Stimulated activated CD8-positive, alpha-beta memory T cell treated with anti-CD3 and anti-CD28 coated beads, Interleukin-7, amount 100 ng/mL, for 1 hour (primary cell): ENCODE measurements around the gene LAMB4.

Experiments used
- DNase-seq, 2 donors: peaks; one replicate each; pipeline ENCODE4 v3.0.0-alpha.2; 2020; ENCODE audit warnings: low read depth in 2 of 2

LAMB4 gene, protein sequence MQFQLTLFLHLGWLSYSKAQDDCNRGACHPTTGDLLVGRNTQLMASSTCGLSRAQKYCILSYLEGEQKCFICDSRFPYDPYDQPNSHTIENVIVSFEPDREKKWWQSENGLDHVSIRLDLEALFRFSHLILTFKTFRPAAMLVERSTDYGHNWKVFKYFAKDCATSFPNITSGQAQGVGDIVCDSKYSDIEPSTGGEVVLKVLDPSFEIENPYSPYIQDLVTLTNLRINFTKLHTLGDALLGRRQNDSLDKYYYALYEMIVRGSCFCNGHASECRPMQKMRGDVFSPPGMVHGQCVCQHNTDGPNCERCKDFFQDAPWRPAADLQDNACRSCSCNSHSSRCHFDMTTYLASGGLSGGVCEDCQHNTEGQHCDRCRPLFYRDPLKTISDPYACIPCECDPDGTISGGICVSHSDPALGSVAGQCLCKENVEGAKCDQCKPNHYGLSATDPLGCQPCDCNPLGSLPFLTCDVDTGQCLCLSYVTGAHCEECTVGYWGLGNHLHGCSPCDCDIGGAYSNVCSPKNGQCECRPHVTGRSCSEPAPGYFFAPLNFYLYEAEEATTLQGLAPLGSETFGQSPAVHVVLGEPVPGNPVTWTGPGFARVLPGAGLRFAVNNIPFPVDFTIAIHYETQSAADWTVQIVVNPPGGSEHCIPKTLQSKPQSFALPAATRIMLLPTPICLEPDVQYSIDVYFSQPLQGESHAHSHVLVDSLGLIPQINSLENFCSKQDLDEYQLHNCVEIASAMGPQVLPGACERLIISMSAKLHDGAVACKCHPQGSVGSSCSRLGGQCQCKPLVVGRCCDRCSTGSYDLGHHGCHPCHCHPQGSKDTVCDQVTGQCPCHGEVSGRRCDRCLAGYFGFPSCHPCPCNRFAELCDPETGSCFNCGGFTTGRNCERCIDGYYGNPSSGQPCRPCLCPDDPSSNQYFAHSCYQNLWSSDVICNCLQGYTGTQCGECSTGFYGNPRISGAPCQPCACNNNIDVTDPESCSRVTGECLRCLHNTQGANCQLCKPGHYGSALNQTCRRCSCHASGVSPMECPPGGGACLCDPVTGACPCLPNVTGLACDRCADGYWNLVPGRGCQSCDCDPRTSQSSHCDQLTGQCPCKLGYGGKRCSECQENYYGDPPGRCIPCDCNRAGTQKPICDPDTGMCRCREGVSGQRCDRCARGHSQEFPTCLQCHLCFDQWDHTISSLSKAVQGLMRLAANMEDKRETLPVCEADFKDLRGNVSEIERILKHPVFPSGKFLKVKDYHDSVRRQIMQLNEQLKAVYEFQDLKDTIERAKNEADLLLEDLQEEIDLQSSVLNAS (N-terminal part only)

DNA sequence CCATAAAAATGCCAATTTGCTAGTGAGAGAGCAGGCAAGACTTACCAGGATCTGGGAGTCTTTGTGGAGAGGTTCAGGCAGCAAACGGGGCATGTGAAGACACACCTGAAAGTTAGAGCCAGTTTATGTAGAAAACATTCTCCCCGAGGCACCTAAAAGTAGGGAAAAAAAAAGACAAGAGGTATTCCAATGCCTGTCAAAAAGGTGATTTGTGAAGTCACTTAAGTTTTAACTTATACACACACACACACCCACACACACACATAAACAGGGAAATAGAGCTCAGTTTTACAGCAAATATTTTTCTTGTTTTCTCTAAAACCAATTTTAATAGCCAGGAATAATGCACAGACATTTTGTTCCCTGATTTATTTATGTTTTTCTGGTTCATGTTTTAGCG is at the start of gene LAMB4:
Gene LAMB4, minus strand, starts transcription at position 101 of the 400 bp plus-strand sequence. CDS start 7,197 bp downstream, outside the sequence.
- DNase-seq: no peak

DNA sequence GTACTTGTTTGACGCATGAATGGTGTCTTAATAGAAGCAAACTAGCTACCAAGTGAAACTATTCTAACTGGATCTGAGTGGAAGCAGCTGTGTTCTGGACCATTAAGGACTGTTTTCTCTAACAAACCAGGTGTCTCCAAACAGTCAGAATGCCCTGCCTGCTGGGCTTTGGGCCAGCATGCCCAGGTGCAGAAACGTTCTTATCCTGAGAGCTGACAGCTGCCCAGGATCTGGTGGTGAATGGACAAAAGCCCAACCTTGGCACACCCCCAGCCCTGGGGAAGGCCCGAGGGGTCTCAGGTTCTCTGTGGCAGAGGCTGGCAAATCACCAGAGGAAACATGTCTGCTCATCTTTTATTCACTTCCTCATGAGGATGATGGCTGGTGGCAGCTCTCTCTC is 48.2 kb upstream of the LAMB4 start:
- DNase-seq: no peak

DNA sequence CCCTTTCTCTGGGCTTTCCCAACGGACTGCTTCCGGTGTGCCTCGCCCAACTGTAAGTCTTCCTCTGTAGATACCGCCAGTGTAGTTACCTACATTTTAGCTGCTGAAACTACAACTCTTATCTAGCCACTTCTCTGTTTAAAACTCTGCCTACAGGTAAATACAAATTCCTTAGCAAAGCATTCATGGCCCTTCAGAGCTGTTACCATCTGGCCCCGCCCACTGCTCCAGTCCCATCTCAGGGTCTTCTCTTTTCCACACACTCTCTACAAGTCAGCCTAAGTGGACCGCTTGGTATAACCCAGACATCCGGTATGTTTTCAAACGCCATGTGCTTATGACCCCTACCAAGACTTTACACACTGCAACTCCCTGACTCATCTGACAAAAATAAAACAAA is 41.0 kb upstream of the LAMB4 start:
- DNase-seq: no peak

DNA sequence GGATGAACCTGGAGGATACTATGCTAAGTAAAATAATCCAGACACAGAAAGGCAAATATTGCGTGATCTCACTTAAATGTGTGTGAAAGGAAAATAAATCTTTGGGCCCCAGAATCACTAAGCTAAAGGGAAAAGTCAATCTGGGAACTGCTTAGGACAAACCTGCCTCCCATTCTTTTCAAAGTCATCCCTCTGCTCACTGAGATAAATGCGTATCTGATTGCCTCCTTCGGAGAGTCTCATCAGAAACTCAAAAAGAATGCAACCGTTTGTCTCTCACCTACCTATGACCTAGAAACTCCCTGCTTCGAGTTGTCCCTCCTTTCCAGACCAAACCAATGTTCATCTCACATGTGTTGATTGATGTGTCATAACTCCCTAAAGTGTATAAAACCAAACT is 40.1 kb upstream of the LAMB4 start:
- DNase-seq: no peak

DNA sequence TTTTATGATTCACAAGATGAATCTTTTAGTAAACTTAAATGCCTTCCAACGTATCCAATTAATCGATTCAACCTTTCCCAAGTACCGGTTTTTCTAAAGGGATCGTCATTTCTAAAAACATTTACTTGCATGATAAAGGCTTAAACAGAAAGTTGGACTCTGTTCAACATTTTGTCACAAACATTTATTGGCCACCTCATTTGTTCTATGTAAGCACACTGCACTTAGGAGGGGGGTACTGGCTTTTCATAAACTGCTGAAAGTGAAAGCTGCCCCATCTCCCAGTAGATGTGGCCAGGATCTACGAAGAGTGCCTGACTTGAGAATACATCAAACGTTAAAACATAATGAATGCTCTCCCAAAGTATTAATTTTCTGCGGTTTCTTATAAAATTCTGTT is 37.3 kb upstream of the LAMB4 start:
- no peak for DNase-seq

DNA sequence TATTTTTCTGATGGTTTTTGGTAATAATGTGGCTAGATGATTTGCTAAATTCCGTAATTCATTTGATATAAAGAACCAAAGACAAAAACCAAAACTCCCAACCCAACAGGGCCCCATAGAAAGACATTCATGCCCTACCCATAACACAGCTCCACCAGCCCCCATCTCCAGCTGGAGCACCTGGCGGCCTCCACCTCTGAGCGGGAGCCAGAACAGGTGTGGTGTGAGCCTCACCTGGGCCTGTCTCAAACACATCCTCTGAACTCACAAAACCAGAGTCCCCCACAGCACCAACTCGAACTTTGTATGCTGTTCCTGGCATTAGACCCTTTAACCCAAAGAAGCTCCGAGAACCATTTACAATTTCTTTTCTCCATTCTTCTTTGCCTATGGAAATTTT is 36.5 kb upstream of the LAMB4 start:
- no peak for DNase-seq

DNA sequence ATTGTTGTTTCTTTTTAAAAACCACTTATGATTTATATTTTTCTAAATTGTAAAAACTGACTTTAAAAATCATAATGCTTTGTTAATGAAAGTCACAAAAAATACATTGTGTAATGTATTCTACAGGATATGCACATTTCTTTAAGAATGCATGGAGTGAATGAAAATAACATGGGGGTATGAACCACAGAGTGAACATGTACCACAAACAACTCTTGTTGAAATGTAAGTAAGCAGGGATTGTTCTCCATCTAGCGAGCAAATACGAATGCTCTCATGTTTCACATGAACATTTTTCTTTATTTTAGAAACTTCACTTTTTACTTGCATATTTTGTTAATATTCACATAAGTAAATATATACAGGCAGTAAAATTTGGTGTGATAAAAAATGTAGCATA is 35.6 kb upstream of the LAMB4 start:
- no peak for DNase-seq

DNA sequence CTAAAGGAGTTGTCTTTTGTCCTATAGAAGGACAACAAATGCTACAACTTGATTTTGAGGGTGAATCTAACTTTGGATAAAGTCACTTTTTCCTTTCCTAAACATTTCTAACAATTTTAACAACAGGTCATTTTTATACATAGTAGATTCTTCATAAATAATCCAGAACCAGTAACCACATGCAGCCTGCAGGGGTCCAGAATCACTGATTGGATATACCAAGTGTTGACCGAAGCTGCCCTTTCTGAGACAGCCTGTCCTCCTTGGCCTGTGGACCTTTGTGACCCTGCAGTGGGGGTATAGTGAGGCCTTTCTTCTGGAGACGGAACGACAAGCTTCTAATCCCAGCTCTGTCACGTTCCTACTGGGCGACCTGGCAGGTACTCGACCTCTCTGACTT is 34.8 kb upstream of the LAMB4 start:
- no peak for DNase-seq

DNA sequence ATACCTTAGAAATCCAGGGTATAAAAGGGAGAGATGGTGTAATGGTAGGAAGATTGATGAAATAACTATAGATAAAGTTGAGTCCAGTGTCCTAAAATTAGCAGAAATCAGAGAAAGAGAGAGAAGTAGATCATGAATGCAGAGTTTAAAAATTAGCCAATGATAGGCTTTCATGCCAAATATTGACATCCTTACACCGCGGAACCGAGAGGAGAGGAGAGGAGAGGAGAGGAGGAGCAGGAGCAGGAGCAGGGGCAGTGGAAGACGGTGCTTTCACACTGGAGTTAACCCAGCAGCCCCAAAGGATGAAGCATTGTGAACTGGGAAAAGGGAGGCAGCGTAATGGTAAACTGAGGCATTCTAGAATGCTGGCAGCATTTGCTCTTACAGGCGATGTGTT is 34.2 kb upstream of the LAMB4 start:
- no peak for DNase-seq

DNA sequence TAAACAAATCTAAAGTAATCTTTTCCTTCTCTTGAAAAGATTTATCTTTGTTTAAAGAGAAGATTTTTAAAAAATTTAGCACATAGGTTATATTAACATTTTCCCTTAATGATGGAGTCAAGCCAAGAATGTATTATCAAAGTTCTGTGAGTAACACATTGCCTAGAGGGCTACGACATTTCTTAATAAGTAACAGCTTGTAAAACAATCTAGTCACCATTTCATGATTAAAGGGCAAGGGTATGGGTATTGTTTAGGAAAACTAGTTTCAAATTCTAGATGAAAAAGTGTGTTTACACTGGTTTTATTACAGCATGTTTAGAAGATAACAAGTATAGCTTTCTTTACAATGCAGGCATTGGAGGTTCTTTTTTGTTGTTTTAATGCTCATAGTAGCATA is 28.6 kb upstream of the LAMB4 start:
- no peak for DNase-seq

DNA sequence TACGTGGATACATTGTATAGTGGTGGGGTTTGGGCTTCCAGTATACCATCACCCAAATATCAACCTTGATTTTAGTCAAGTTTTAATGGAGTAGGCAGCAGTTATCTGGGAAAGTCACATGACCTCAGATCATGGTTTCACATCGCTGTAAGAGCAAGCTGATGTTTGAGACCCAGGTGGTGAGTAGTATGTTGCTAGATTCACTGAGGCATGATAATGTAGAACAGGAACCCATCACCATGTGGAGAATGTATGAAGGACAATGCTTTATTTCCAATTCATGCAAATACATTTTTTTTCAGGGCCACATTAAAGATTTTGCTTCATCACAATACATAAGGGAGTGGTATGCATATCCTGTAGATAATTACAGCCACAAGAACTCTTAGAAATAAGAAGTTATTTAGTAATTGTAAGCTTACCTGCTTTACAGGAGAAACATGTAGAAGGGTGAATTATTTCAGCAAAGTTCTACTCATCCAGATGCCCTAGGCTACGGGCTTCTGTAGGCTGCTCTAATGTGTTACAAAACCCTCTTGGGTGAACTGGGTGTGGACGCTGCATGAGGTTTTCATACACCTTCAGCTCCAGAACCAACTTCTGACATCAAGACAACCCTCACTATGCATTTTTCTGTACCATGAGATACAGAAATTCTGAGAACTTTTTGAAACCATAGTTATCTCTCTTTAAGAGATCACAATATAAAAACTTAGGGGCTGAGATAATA is 27.6 kb upstream of the LAMB4 start:
- DNase-seq: no peak

DNA sequence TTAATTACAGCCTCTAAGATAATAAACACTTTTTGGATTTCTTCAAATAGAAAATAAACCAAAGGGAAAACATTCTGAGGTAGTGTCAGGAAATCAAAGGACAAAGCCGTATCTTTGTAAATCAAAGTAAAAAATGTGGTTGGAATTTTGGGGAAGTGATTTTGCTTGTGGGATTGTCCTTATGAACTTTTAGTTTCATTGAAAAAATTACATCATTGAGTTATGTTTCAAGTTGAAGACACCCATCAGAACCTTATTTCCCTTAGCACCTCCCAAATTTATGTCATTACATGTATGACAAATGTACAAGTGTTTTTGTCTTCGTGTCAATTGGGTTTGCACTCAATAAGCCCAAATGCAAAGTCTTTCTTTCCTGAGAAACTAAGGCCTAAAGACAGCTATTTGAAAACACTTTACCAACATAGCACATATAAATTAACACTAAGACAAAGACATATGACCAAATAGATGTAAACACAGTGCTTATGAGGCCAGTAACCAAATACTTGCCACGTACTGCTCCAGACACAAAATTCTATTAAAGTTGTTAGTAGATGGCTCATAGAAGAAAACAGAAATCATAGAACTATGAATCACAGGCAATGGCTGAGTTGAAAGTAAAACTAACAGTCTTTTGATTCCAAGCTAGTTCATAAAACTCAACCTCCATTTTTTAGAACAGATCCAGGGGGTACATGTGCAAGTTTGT is 26.9 kb upstream of the LAMB4 start:
- no peak for DNase-seq

DNA sequence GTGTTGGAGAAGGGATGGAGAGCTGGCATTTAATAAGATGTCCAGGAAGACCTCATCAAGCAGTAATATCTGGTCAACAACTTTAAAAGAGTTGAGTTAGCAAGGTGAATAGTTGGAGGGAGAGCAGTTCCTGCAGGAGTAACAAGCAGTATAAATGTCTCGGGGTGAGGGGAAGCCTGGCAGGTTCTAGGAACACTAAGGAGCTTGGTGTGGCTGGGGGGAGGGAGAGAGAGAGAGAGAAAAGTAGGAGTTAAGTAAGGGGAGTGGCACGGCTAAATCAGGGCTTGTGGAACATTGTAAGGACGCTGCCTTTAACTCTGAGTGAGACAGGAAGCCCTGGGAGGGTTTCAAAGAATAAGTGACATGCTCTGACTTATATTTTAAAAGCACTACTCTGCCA is 22.0 kb upstream of the LAMB4 start:
- no peak for DNase-seq

DNA sequence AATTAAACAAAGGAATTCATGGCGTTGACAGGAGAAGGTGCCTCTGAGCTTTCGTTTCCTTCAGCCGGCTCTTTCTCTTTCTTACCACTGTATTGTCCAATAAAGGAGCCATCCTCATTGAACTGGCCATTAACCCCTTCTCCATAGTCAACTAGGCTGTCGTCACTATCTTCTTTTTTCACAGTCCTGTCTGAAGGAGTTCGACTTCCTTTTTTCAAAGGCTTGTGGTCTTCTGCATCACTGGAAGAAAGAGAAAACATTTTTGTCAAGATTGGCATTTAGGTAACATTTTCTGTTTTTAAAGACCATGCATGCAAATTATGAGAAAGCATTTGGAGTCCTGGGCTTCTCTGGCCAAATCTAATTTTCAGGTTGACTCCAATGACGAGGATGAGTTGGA is 19.7 kb upstream of the LAMB4 start:
- no peak for DNase-seq

DNA sequence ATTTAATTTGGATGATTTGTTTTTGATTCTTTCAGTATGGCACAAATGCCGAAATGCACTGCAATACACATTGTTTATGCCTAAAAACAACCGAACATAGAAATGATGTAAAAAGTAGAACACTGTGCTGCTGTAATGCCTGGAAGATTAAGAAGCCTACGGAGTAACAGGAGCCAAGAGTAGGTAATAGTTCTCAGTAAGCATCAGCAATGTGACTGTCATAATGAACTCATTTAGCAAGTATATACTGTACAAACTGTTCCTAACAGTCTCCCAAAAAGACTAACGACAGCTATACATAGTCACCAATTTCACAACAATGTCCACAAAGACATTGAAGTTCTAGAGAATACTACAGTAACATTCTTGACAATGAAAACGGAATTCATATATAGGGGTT is 19.0 kb upstream of the LAMB4 start:
- DNase-seq: no peak

DNA sequence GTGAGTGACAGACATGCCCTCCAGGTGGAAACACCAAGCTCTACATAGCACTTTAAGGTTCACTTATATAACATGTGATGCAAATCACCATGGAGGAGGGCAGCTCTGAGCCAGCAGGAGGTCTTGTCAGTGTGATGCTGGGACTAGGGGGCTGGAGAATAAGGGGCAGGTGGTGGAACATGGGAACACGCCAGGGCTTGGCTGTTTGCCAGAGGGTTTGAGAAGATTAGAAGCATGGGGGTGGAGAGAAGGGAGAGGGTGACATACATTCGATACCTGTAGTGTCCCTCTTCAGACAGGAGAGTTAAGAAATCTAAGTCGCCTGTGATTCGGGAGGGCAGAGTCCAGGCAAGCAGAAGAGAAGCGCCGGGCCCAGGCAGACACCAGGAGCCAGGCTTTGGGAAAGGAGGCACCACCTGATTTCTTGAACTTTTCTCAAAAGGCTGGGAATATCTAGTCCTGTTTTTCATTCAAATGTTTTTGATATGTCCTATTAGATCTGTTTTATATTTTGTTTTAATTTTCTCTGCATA is 16.9 kb upstream of the LAMB4 start:
- no peak for DNase-seq

DNA sequence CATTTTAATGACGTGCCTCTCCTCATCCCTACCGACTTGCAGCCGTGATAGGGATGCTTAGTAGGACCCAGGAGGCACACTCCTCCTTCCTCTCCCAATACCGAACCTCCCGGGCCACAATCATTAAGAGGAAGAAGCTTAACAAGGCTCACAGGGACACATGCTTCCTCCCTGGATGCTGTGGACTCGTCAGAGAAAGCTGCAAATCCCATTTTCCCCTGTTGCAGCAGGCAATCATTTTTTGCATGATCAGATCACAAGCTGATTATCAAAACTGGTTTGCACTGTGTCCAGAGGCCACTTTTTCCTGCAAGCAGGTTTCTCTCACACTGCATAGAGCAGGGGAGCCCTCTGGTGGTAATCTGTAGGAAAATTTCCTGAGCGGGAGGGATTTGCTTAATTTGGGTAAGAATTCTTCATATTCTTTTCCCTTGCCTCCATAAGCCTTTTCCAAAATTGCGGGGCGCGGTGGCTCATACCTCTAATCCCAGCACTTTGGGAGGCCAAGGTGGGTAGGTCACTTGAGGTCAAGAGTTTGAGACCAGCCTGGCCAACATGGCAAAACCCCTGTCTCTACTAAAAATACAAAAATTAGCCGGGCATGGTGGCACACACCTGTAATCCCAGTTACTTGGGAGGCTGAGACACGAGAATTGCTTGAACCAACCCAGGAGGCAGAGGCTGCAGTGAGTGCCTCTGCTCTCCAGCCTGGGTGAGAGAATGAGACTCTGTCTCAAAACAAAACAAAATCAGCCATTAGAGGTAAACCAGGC is 16.1 kb upstream of the LAMB4 start:
- peak; percentile 6 to 7 for DNase-seq

DNA sequence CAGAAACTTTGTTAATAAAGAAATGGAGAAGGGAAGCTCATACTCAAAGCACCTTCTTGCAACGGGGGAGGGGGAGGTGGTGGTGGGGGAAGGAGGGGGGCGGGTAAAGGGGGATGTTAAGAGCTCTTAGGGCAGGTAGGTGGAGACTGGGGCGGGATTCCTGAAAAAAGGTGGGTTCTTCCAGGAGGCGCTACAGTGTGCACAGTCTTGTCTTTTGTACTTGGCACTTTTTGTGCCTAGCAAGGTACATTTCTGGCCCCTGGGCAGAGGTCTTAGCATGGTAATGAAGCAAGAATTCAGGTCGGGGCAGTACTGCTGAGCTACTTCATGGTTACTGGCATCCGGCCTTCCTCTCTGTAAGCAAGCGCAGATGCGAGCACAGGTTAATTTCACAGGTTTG is 15.2 kb upstream of the LAMB4 start:
- DNase-seq: no peak

DNA sequence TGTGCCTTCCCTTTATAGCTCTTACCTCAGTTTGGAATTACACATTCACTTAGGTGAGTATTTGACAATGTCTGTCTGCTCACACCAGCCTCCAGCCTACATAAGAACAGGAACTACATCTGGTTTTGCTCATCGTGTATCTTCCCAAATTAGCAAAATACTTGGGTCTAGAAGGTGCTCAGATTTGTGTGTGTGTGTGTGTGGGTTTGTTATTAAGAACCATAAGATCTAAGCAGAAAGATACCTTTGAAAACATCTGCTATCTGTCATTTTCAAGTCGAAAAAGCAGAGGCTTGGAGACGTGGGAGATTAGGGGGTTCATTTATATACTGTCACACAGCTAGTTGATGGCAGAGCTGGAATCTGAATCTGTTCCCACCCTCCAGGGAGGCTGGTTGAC is 14.8 kb upstream of the LAMB4 start:
- no peak for DNase-seq
